GM18951 (cell line): ENCODE results near the gene PTBP1.
"Not testable (repeated sequence)": the region's sequence is repeated elsewhere in the genome, so short reads cannot be mapped to it uniquely, and the experiment has no call there.

Experiments used
- POLR2A ChIP-seq: IDR thresholded peaks from 4 replicates; pipeline ENCODE4 v1.6.1; 2011; ENCODE audit warnings: mild to moderate bottlenecking; ENCODE audit not compliant: insufficient read length, insufficient read depth; ENCODE audit errors: extremely low read depth
- in situ Hi-C: fragments of 300-500 bp; cut with MboI; formaldehyde crosslinking; loops from one replicate; pipeline ENCODE4 v1.12.0; 2022; ENCODE audit warnings: low sequenced_read_pairs, mixed read lengths, inconsistent platforms; ENCODE audit not compliant: unreplicated experiment

Gene PTBP1

GRCh38 chr19:813219-814151 is 16.2 kb downstream of the PTBP1 start:
- in situ Hi-C loops, result no loop called here

GRCh38 chr19:814152-815078 is 17.2 kb downstream of the PTBP1 start:
- in situ Hi-C loops, result no loop called here

More at GRCh38 chr19:813219-814151, 16.2 kb downstream of the PTBP1 start:
- TF ChIP-seq POLR2A, result peak; percentile 6

GRCh38 chr19:815079-815774 is 18.0 kb downstream of the PTBP1 start:
- TF ChIP-seq POLR2A, result no peak
- in situ Hi-C loops, result no loop called here

More at GRCh38 chr19:814152-815078, 17.2 kb downstream of the PTBP1 start:
- TF ChIP-seq POLR2A, result peak; percentile 22

DNA sequence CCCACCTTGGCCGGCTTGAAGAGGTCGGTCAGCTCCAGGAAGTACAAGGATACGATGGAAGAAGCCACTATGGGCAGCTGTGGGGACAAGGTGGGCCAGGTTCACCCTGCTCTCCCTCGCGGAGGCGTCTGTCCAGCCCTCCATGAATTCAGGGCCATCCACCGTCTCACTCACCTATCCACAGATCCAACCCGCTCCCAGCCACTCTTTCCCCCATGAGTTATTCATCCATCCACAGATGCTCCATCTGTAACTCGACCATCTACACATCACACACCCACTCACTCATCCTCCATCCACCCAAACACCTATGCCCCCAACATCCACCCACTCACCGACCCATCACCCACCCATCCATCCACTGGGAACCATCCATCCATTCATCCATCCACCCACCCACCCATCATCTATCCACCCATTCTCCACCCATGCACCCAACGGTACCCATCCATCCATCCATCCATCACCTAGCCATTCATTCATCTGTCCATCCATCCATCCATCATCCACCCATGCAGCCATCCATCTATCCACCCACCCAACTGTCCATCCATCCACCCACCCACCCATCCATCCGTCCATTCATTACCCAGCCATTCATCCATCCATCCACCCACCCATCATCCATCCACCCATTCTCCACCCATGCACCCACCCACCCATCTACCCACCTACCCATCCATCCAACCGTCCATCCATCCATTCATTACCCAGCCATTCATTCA is 18.7 kb downstream of the PTBP1 start:
- in situ Hi-C loops, result no loop called here
- no peak for TF ChIP-seq POLR2A

- TF ChIP-seq POLR2A, result no peak
- in situ Hi-C loops, result no loop called here
These were observed 19.2 kb downstream of the PTBP1 start for GRCh38 chr19:816500-816857.

GRCh38 chr19:820212-820611 is 23.0 kb downstream of the PTBP1 start:
- in situ Hi-C loops, result not testable (repeated sequence)

- in situ Hi-C loops, result no loop called here
- no peak for TF ChIP-seq POLR2A
These were observed 24.1 kb downstream of the PTBP1 start for GRCh38 chr19:821231-821824.

DNA sequence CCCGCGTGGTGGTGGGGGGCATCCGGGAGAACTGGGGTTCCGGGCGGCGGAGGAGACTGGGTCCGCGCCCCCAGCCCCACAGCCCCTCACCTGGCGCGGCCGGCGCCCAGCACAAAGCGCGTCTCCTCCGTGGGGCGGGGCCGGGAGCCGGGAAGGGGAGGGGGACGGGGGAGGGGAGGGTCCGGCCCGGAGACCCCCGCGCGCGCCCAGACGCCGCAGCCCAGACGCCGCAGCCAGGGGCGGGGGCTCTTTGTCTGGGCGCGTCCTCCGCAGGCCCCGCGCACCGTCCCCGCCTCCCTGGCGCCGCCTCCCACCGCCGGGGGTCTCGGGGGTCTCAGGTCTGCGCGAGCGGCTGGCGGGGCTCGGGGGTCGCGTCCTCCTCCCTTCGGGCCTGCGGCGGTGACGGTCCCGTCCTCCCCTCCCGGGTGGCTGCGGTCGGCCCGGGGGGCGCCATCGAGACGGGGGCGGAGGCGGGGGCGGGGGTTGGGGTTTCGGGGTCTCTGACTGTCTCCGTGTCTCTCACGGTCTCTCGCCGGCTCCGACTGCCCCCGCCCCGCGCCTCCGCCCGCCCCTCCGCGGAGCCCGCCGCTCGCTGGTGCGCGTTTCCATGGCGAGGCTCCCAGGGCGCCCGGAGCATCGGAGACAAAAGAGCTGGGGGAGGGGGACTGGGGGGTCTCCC is 24.7 kb downstream of the PTBP1 start, which contains the start of gene PLPPR3:
PLPPR3 (minus strand) TSS at position 131 of the 679 bp plus-strand sequence. CDS start 396 bp downstream, outside the sequence.
- in situ Hi-C loops, result no loop called here

GRCh38 chr19:823565-824121 is 26.4 kb downstream of the PTBP1 start:
- in situ Hi-C loops, result no loop called here
- TF ChIP-seq POLR2A, result no peak

More for the DNA sequence above, 24.7 kb downstream of the PTBP1 start, which contains the start of gene PLPPR3:
- no peak for TF ChIP-seq POLR2A

- in situ Hi-C loops, result no loop called here
- TF ChIP-seq POLR2A, result no peak
These were observed 27.6 kb downstream of the PTBP1 start for GRCh38 chr19:824885-825284.
